OCI-M2 (cell line): Measurements from ENCODE around the gene OR8D1.

Experiments used
- DNase-seq: peaks from one replicate; lab custom pipeline; 2025; ENCODE audit not compliant: unreplicated experiment; lab: John Stamatoyannopoulos, UW

OR8D1 gene

GRCh38 chr11:124313849-124314248 is at the start of gene OR8D1:
OR8D1 (minus strand) TSS chr11:124313949; CDS start chr11:124310766, 3,183 bp downstream.
- no peak for DNase-seq

- DNase-seq = no peak
Observed at GRCh38 chr11:124359566-124359965, 45.8 kb upstream of the OR8D1 start.

- DNase-seq = no peak
Observed at GRCh38 chr11:124346311-124346955, 32.7 kb upstream of the OR8D1 start.

GRCh38 chr11:124344346-124344745 is 30.6 kb upstream of the OR8D1 start:
- DNase-seq = no peak

GRCh38 chr11:124340142-124340447 is 26.3 kb upstream of the OR8D1 start:
- no peak for DNase-seq

- DNase-seq = no peak
Observed at GRCh38 chr11:124339396-124340141, 25.8 kb upstream of the OR8D1 start.

GRCh38 chr11:124331873-124332272 is 18.1 kb upstream of the OR8D1 start:
- DNase-seq = no peak

GRCh38 chr11:124329787-124330478 is 16.2 kb upstream of the OR8D1 start:
- no peak for DNase-seq

GRCh38 chr11:124327775-124328174 is 14.0 kb upstream of the OR8D1 start:
- no peak for DNase-seq

GRCh38 chr11:124322356-124322755 is 8.6 kb upstream of the OR8D1 start:
- DNase-seq = no peak

- DNase-seq = no peak
Observed at GRCh38 chr11:124320097-124320496, 6.3 kb upstream of the OR8D1 start, which contains the start of gene OR8D2. OR8D2 (minus strand) TSS chr11:124320197; CDS start chr11:124320197, 0 bp downstream.

GRCh38 chr11:124315052-124315451 is 1.3 kb upstream of the OR8D1 start:
- DNase-seq = no peak

- no peak for DNase-seq
Observed at GRCh38 chr11:124313131-124313530, 618 bp downstream of the OR8D1 start.

GRCh38 chr11:124311670-124312069 is 2.1 kb downstream of the OR8D1 start:
- no peak for DNase-seq

- no peak for DNase-seq
Observed at GRCh38 chr11:124311269-124311668, 2.5 kb downstream of the OR8D1 start.

- DNase-seq = no peak
Observed at GRCh38 chr11:124310721-124311120, 3.0 kb downstream of the OR8D1 start.

GRCh38 chr11:124307093-124307492 is 6.7 kb downstream of the OR8D1 start:
- DNase-seq = no peak

GRCh38 chr11:124302347-124303125 is 11.2 kb downstream of the OR8D1 start:
- no peak for DNase-seq

GRCh38 chr11:124301548-124301947 is 12.2 kb downstream of the OR8D1 start:
- no peak for DNase-seq

GRCh38 chr11:124297921-124298320 is 15.8 kb downstream of the OR8D1 start:
- no peak for DNase-seq

- DNase-seq = no peak
Observed at GRCh38 chr11:124296016-124296415, 17.7 kb downstream of the OR8D1 start.
